ENCODE measurements around the gene MICA. TPM values are rescaled to one million over a fixed set of nuclear protein-coding genes. Genes with fewer than 3 reads are reported as not detected.
"Not testable (repeated sequence)": the region's sequence is repeated elsewhere in the genome, so short reads cannot be mapped to it uniquely, and the experiment has no call there.

MICA gene
- total RNA-seq, 1 donor from 2014 or later = 12.4 TPM

DNA sequence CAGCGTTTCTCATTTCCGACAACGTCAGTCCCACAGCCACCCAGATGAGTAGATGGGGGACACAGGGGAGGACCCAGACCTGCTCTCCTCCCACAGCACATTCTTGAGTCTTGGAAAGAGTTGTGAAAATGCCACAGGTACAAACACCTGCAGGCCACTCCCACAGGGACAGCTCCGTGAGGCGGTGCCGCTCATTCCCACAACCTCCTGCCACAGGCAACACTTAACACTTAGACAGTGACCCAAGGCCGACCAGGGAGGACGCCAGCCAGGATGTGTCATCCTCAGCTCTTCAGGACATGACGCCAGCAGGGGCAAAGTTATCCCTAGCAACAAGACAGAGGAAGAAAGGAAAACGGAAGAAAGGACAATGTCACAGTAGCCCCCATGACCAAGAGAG lies 23.5 kb upstream of the MICA start:
- intact Hi-C loops (cut with micrococcal nuclease) = no loop called here

DNA sequence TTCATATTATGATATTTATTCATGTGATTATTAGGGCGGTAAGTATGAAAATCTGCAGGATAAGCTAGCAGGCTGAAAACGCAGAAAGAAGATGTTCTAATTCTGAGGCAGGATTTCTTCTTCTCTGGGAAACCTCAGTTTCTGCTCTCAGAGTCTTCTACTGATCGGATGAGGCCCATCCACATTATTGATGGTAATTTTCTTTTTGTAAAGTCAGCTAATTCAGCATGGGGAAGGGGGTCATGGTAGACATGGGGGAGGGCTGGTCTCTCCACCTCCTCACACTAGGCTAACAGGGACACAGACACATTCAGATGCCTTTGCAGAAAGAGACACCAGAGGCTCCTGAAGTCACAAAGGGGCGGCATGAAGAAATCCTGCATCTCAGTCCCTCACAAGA lies 21.7 kb upstream of the MICA start:
- intact Hi-C loops (cut with micrococcal nuclease) = no loop called here

DNA sequence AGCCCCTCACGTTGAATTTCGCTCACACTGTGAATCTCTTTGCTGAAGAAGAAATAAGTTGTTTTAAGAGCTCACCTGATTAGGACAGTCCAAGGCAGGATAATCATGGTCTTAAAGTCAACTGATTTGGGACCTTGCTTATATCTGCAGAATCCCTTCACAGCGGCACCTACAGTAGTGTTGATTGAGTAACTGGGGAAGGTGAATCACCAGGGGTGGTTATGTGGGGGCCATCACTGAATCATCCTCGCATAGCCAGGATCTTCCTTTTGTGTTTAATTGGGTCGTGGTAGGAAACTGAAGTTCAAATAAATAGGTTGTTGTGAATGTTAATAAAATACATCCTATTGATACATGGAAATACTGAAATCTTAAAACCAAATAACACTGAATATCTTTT lies 20.2 kb upstream of the MICA start:
- intact Hi-C loops (cut with micrococcal nuclease) = no loop called here

DNA sequence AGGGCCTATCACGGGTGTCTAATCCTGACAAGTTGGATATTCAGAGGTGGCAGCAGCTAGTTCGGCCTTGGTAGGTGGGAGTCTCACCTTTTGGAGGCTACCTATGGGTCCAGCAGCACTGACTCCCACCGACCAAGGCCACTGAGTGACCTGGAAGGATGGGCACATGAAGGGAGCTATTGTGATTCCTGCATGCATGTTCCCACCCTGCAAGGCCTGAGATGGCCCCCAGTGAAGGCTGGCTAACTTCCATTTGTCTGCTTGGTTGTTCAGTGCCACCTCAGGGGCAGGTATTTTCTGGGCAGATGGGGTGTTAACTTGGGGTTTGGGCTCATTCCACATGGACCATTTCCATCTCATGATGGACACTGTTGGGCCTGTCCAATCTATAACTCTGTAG lies 18.4 kb upstream of the MICA start:
- intact Hi-C loops (cut with micrococcal nuclease) = no loop called here

DNA sequence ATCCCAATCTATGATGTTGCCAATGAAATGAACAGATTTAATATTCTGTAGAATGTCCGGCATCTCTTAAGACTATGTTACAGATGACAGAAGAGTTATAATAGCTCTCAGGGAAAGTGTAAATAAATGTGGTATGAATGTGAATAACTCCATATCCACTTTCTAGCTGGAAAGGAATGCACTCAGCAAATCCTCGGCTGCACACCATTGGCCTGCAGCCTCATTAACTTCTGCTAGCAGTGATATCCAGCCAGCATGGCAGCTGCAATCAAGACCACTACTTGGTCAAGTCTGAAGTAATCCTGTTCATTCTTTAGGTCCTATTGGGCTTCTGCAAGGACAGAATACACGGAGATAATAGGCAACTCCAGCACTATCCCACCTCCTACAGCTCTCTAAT lies 17.3 kb upstream of the MICA start:
- intact Hi-C loops (cut with micrococcal nuclease) = no loop called here

DNA sequence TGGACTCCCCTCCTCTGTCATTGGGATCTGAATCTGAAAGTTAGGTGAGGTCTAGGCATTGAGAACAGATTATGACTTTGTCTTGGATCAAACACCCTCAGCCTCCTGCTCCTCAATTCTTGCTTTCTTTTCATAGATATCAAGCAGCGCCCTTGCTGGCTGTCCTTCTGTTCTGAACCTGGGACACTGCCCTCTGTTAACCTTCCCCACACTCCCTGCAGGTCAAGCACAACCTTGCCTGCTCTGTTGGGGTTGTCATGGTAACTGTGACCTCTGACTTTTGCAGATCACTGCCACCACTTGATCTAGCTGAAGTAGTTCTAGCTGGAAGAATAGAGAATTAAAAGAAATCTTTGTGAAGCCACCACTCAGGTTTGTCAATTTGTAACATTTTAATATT lies 16.4 kb upstream of the MICA start:
- intact Hi-C loops (cut with micrococcal nuclease) = no loop called here

DNA sequence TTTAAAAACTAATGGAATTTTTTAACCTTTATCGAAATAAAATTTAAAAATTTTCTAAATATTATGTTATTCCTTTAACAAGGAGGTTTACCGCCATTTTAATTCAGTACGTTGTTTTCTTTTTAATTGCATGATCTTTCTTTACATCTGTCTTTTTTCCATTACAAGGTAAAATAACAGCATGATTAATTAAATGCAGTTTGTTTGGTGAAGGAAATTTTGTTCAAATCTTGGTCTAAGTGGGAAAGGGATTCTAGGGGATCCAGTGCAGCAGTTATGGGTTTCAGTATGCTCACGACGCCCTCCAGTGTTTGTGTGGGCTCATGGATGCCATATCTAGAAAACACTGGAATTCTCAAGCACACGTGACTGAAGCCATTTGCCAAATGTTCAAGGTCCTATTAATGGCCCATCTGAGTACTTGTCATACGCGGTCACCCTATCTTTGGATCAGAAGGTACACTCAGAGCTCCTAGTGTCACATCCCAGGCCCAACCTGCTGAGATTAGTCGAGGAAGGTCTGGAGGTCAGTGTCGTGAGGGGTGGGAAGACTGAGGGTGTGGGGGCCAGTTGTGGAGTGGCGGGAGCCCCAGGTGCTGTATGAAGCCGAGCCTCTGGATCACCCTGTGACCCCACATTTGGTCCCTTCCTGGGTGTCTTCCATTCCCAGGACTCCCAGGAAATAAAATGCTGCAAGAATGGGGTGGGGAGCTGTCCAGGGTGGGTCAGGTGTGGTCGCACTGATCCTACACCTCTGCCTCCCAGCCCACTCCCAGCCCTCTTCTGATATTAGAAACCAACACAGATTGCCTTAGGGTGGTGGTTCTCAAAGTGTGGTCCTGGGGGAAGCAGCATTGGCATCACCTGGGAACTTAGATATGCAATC lies 14.2 kb upstream of the MICA start:
- intact Hi-C loops (cut with micrococcal nuclease) = not testable (repeated sequence)

DNA sequence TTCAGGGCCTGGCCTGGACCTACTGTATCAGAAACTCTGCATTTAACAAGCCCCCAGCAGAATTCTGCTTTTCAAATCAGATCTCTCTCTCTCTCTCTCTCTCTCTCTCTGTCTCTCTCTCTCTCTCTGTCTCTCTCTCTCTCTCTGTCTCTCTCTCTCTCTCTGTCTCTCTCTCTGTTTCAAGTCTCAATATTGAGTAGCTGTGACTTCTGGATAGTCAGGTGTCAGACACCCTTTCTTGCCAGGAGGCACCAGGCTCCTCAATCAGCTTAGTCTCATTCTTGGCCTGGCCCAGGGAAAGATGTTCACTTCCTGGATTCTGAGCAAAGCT lies 13.6 kb upstream of the MICA start:
- intact Hi-C loops (cut with micrococcal nuclease) = not testable (repeated sequence)

DNA sequence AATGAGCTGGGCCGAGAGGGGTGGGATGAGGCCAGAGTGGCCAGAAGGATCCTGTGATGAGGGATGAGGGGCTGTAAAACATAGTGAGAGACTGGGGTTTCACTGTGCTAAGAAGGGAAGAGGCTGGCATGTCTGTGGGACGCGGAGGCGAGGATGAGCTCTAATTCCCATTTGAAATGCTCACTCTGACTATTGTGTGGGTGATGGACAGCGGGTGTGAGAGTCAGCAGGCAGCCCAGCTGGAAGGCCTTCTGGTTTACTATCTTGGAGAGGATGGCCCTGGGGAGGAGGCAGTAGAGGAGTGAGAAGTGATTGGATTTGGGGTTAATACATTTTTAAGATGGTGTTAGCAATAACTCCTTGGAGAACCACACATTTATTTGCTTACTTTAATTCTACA lies 9.5 kb upstream of the MICA start:
- intact Hi-C loops (cut with micrococcal nuclease) = no loop called here

DNA sequence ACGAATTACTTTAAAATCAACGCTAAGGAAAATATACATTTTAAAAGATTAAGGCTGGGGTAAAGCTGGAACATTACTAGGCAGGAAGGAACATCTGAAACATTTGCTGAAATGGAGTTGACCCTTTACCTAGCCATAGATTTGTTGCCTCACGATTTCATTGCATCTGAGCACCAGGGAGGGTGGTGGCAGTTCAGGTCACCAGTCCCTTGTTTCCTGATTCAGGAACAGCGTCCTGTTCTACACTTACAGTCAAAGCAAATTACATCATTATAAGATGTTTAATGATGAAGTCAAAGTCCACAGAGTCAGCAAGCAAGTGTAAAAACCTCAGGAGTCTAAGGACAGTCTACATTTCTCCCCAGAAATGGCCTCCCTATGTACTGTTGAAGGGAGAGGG lies 9.0 kb upstream of the MICA start:
- intact Hi-C loops (cut with micrococcal nuclease) = no loop called here

DNA sequence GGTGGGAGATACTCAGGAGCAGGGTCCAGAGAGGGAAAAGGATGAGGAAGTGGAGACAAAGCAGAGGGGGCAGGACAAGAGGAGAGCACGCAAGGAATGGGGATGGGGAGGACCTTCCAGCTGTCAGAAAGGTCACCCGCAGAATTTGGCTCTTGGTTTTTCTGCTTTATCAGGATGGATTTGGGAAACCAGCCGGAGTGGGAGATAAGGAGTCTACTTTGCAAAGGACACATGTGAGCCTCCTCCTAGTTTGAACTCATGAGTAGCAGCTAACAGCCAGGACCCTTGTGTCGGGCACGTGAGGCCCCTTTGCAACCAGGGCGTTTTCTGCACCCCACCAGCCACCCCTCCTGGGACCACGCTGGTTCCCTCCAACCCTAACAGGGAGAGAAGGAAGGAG lies 7.6 kb upstream of the MICA start:
- intact Hi-C loops (cut with micrococcal nuclease) = no loop called here

DNA sequence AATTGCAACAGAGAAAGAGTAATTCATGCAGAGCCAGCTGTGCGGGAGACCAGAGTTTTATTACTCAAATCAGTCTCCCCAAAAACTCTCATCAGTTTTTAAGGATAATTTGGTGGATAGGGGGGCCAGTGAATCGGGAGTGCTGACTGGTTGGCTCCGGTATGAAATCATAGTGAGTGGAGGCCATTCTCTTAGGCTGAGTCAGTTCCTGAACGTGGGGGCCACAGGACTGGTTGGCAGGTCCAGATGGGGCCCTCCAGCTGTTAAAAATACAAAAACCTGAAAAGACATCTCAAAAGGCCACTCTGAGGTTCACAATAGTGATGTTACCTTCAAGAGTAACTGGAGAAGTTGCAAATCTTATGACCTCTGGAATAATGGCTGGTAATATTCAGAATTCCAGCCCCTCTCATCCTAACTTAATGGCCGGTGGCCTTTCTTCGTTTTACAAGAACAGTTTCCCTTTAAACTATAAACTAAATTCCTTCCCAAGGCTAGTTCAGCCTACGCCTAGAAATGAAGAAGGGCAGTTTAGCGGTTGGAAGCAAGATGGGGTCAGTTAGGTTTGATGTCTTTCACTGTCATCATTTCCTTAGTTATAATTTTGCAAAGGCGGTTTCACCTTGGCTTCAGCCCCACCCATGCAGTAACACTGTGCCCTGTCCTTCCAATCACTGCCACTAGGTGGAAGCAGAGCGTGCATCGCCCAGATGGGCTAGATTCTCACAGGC lies 6.8 kb upstream of the MICA start:
- intact Hi-C loops (cut with micrococcal nuclease) = loop anchor here (1.0 kb wide), 1 partner anchor 45 kb away; no protein-coding TSS in a partner anchor

DNA sequence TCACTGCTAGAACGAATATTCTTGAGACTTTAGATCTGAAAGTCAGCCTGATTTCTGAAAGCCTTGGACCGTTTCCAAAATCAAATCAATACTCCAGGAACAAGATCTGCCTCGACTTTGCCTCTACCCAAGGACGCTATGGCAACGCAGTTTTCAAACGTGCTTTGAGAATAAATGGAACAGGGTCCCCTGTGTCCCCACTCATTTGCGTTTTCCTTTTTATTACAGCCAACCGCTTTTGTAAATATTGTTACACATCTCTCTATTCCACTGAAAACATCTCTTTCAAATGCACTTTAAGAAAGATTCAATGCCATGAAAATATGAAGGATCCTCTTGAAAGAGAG lies 6.3 kb upstream of the MICA start:
- intact Hi-C loops (cut with micrococcal nuclease) = loop anchor here (1.0 kb wide), 1 partner anchor 44 kb away; no protein-coding TSS in a partner anchor

DNA sequence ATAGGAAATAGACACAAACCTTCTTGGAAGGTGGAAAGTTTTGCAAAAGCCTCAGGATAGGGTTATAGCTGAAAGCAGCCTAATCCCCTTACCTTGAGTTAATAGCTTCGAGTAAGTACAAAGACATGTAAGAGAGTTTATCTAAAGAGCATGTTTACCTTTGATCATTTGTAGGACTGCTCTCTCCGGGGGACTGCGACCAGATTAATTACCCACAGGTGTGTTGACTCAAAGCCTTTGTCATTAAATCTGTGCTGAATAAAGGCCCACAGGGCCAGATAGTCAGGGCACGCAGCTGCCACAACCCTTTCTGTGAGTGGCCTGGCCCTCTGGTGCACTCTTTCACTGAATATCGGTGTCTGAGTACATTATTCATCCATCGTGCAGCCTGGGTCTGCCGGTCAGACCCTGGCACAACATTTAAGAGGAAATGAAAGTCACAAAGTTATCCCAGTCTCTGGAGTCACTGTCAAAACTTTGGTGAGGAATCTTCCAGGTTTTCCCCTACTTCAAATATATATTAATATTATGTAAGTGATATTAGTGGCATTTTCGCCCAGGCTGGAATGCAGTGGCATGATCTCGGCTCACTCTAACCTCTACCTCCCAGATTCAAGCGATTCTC lies 5.4 kb upstream of the MICA start:
- intact Hi-C loops (cut with micrococcal nuclease) = loop anchor here (1.0 kb wide), 1 partner anchor 43 kb away; no protein-coding TSS in a partner anchor

DNA sequence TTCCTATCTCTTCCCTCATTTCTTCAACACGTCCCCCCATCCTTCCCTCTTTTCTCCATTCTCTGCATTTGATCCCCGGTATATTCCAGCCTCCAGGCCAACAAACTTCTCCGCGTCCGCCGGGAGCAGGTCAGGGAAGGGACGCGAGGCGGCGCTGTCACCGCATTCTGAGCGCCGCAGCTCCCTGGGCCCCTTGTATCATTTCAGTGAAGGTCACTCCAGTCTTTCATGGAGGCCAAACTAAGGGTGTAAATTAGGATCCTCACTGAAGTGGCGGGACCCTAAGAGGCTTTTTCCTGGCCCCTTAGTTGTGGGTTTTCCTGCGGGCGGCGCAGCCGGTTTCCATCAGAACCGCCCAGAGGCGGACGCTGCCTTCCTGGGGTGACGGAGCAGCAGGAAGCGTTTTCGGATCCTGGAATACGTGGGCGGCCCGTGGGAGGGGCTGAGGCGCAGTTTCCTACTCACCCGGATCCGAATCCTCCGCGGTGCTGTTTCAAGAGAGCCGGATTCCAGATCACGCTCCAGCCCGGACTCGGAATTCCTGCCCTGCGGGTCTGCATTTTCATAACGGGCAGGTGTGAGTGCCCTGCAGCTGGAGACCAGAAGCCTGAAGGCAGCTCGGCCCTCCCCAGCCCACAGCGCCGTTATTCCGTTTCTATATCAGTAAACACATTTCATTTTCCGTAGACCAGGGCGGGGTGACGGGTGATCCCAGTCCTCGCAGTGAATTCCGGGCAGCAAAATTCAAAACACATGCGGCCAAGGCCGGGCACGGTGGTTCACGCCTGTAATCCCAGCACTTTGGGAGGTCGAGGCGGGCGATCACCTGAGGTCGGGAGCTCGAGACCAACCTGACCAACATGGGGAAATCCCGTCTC lies 3.6 kb upstream of the MICA start:
- intact Hi-C loops (cut with micrococcal nuclease) = loop anchor here (1.0 to 5.0 kb wide), 9 partner anchors 33 to 1567 kb away; partner anchors contain the start of genes BRD2, DDX39B, PPP1R11 and TCF19

DNA sequence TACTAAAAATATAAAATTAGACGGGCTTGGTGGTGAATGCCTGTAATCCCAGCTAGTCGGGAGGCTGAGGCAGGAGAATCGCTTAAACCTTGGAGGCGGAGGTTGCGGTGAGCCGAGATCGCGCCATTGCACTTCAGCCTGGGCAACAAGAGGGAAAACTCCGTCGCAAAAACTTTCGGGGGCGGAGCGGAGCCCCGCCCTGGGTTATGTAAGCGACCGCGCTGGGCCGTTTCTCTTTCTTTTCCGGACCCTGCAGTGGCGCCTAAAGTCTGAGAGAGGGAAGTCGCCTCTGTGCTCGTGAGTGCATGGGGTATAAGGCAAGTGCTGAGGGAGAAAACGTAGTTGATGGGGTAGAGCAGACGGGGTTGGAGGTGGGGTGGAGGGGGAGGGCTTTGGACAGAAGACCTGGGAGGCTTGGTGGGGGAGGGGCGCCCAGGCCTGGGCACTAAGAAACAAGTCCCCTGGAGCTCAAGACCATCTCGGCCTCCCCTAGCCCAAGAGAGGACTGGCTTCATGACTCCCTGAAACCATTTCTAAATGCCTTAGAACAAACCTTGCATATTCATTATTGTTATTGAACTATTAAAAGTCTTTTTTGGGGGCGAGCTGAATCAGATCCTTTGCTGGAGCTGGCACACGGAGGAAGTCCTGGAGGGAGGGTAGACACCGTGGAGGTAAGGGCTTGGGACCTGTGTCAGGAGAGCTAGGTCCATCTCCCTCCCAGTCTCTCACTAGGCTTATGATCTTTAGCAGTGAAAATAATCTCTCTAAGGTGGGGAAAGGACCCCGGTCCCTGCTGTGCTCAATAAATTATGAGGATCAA lies 2.7 kb upstream of the MICA start:
- intact Hi-C loops (cut with micrococcal nuclease) = loop anchor here (1.0 to 5.0 kb wide), 8 partner anchors 63 to 1567 kb away; partner anchors contain the start of genes BRD2, DDX39B, PPP1R11 and TCF19

DNA sequence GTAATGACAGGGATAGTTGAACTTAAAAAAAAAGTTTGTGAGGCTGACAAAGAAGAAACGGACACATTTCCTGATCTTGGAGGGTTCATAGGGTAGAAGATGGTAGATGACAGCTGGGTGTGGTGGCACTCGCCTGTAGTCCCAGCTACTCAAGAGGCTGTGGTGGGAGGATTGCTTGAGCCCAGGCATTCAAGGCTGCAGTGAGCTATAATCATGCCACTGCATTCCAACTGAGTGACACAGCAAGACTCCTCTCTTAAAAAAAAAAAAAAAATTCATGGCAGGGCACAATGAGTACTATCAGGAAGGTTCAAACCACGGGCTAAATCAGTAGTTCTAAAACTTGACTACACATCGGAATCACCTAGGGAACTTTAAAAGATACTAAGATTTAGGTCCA lies 2.0 kb upstream of the MICA start:
- intact Hi-C loops (cut with micrococcal nuclease) = loop anchor here (5.0 kb wide), 3 partner anchors 1334 to 1566 kb away; partner anchors contain the start of genes BRD2 and PPP1R11

DNA sequence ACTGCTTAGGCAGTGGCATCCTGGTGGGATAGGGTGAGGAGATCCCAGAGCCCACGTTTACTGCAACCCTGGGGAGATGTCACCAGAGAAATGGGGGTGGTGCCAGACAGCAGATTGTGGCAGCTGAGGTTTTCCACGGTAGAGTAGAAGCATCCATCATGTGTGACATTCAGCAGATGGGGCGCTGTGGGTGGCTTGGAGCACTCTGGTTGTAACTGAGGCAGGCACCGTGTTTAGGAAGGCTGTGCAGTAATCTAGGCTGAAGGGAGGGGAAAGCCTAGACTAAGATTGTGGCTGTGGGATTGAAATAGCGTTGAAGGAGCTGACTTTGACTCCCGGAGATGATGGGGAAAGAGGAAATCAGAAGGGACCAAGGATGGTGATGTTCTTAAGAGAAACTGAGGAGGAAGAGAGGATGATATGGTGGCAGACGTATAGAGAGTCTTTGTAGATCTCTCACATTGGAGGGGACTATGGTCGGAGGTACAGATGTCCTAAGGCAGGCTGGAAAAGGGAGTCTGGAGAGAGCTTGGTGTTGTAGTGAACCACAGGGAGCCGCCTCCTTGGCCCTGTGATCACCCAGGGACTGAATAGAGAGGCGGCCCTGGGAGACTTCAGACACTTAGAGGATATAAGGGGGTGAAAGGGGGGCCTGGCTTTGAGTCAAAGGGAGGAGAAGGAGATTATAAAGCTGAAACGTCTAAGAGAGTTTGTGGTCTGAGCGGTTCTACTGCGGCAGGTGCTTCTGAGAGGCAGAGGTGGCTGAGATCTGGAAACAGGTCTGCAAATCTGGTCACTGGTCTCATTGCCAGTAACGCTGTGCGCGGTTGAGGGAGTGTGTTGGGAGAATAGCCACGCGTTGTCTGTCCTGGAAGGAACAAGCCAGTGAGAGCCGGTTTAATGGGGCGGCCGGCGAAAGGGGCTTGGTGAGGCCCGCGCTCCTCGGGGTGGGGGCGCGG lies 792 bp upstream of the MICA start:
- intact Hi-C loops (cut with micrococcal nuclease) = loop anchor here (5.0 kb wide), 3 partner anchors 1335 to 1565 kb away; partner anchors contain the start of genes BRD2 and PPP1R11

DNA sequence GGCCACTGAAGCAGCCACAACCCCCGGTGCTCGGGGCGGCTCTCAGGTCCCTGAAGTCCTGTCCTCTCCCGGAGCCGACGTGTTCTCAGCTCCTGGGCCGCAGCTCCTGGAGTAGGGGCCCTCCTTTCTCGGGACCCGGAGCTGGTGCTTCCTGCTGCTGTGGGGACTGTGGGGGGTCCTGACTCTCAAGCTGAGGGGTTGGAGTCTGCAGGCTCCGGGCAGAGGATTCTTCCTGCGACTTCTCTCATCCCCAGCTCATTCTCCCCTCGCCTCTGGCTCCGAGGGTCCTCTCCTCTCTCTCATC lies 618 bp downstream of the MICA start:
- intact Hi-C loops (cut with micrococcal nuclease) = loop anchor here (5.0 kb wide), 3 partner anchors 1337 to 1563 kb away; partner anchors contain the start of genes BRD2 and PPP1R11

Data from T-helper 1 cell treated with Interleukin-12 subunit alpha and Interleukin-12 subunit beta and Interleukin-4 antibody, amounts not matched to agents 30 ng/mL and 1 ng/mL, for 36 hours (primary cell).